HEK293 (cell line): ENCODE measurements around the gene CIZ1.

Experiments
- CTCF ChIA-PET: fragments of 350-600 bp; formaldehyde crosslinking; extraction: SDS; loops from one replicate; lab custom pipeline; 2021; ENCODE audit warnings: antibody characterized with exemption; lab: Yijun Ruan, JAX
- POLR2A ChIA-PET: fragments of 300-600 bp; formaldehyde crosslinking; extraction: SDS; loops from one replicate; lab custom pipeline; 2020; ENCODE audit warnings: antibody characterized with exemption, inconsistent platforms; lab: Yijun Ruan, JAX
- H3K27ac ChIP-seq: fragments of 200-500 bp; sonication (Bioruptor generic); 2 replicates; pipeline ENCODE4 v1.5.1; 2014; ENCODE audit warnings: low read depth, low read length, control low read depth, inconsistent platforms; ENCODE audit errors: extremely low read depth
- H3K36me3 ChIP-seq, 2 experiments: fragments of 200-500 bp in 1 of 2; sonication (Bioruptor generic) in 1 of 2; 1 replicate in 1 of 2; 2 replicates in 1 of 2; pipeline ENCODE4 v1.5.1; 2014 to 2017; ENCODE audit warnings: inconsistent platforms in 2 of 2, low read length in 2 of 2; ENCODE audit not compliant: control insufficient read depth in 2 of 2, insufficient read depth in 1 of 2
- H3K4me1 ChIP-seq: fragments of 200-500 bp; sonication (Bioruptor generic); 2 replicates; pipeline ENCODE4 v1.5.1; 2014; ENCODE audit warnings: mild to moderate bottlenecking, low read length, inconsistent platforms; ENCODE audit not compliant: control insufficient read depth, insufficient read depth
- H3K4me3 ChIP-seq: 2 replicates; pipeline ENCODE4 v1.5.1; 2011; ENCODE audit warnings: low read depth, mild to moderate bottlenecking, control low read depth, low read length, moderate library complexity
- H3K9me3 ChIP-seq: fragments of 200-500 bp; sonication (Bioruptor generic); 2 replicates; pipeline ENCODE4 v1.5.1; 2014; ENCODE audit warnings: low read depth, low read length, inconsistent platforms; ENCODE audit not compliant: control insufficient read depth, insufficient read depth
- ATF2 ChIP-seq: fragments of 450-650 bp; formaldehyde crosslinking; IDR thresholded peaks from 2 replicates; pipeline ENCODE4 v1.5.1; 2016; ENCODE audit warnings: missing biosample characterization, missing genetic modification characterization, low read depth
- KLF1 ChIP-seq: fragments of 450-650 bp; formaldehyde crosslinking; IDR thresholded peaks from 2 replicates; pipeline ENCODE4 v1.5.1; 2016; ENCODE audit warnings: missing biosample characterization, missing genetic modification characterization
- KLF17 ChIP-seq: fragments of 450-650 bp; formaldehyde crosslinking; IDR thresholded peaks from 2 replicates; pipeline ENCODE4 v1.5.1; 2016; ENCODE audit warnings: missing biosample characterization, missing genetic modification characterization
- SCRT1 ChIP-seq: fragments of 450-650 bp; formaldehyde crosslinking; IDR thresholded peaks from 2 replicates; pipeline ENCODE4 v1.5.1; 2016; ENCODE audit warnings: missing biosample characterization, missing genetic modification characterization, borderline replicate concordance
- SP7 ChIP-seq: fragments of 450-650 bp; formaldehyde crosslinking; IDR thresholded peaks from 2 replicates; pipeline ENCODE4 v1.5.1; 2016; ENCODE audit warnings: missing biosample characterization, missing genetic modification characterization
- ZBTB17 ChIP-seq: fragments of 450-650 bp; formaldehyde crosslinking; IDR thresholded peaks from 2 replicates; pipeline ENCODE4 v1.5.1; 2016; ENCODE audit warnings: missing biosample characterization, missing genetic modification characterization
- ZBTB7A ChIP-seq: fragments of 450-650 bp; formaldehyde crosslinking; IDR thresholded peaks from 2 replicates; pipeline ENCODE4 v1.5.1; 2016; ENCODE audit warnings: low read depth, missing biosample characterization, missing genetic modification characterization
- ZBTB8A ChIP-seq: fragments of 450-650 bp; formaldehyde crosslinking; IDR thresholded peaks from 2 replicates; pipeline ENCODE4 v1.5.1; 2016; ENCODE audit warnings: missing biosample characterization, missing genetic modification characterization
- ZNF175 ChIP-seq: fragments of 450-650 bp; formaldehyde crosslinking; IDR thresholded peaks from 2 replicates; pipeline ENCODE4 v1.5.1; 2016; ENCODE audit warnings: missing biosample characterization, missing genetic modification characterization
- ZNF449 ChIP-seq: fragments of 450-650 bp; formaldehyde crosslinking; IDR thresholded peaks from 2 replicates; pipeline ENCODE4 v1.5.1; 2017; ENCODE audit warnings: missing biosample characterization, mild to moderate bottlenecking, missing genetic modification characterization, moderate library complexity
- ZNF544 ChIP-seq: fragments of 450-650 bp; formaldehyde crosslinking; IDR thresholded peaks from 2 replicates; pipeline ENCODE4 v1.5.0; 2017; ENCODE audit warnings: missing biosample characterization, missing genetic modification characterization
- ZNF585B ChIP-seq: fragments of 450-650 bp; formaldehyde crosslinking; IDR thresholded peaks from 2 replicates; pipeline ENCODE4 v1.5.1; 2016; ENCODE audit warnings: missing biosample characterization, missing genetic modification characterization
- ZNF624 ChIP-seq: fragments of 450-650 bp; formaldehyde crosslinking; IDR thresholded peaks from 2 replicates; pipeline ENCODE4 v1.5.1; 2017; ENCODE audit warnings: missing biosample characterization, missing genetic modification characterization
- ZNF660 ChIP-seq: fragments of 450-650 bp; IDR thresholded peaks from 2 replicates; pipeline ENCODE4 v1.5.1; 2018; ENCODE audit warnings: missing biosample characterization, mild to moderate bottlenecking, missing genetic modification characterization
- ZNF707 ChIP-seq: fragments of 450-650 bp; formaldehyde crosslinking; IDR thresholded peaks from 2 replicates; pipeline ENCODE4 v1.5.1; 2016; ENCODE audit warnings: missing biosample characterization, missing genetic modification characterization
- ZNF837 ChIP-seq: fragments of 450-650 bp; formaldehyde crosslinking; IDR thresholded peaks from 2 replicates; pipeline ENCODE4 v1.5.1; 2016; ENCODE audit warnings: missing biosample characterization, missing genetic modification characterization
- ZSCAN5A ChIP-seq: fragments of 450-650 bp; formaldehyde crosslinking; IDR thresholded peaks from 2 replicates; pipeline ENCODE4 v1.5.1; 2016; ENCODE audit warnings: missing biosample characterization, missing genetic modification characterization
- TF ChIP-seq, protein P1 (sequence below): fragments of 450-650 bp; formaldehyde crosslinking; IDR thresholded peaks from 2 replicates; pipeline ENCODE4 v1.5.1; 2016; ENCODE audit warnings: missing biosample characterization, missing genetic modification characterization

Gene CIZ1

DNA sequence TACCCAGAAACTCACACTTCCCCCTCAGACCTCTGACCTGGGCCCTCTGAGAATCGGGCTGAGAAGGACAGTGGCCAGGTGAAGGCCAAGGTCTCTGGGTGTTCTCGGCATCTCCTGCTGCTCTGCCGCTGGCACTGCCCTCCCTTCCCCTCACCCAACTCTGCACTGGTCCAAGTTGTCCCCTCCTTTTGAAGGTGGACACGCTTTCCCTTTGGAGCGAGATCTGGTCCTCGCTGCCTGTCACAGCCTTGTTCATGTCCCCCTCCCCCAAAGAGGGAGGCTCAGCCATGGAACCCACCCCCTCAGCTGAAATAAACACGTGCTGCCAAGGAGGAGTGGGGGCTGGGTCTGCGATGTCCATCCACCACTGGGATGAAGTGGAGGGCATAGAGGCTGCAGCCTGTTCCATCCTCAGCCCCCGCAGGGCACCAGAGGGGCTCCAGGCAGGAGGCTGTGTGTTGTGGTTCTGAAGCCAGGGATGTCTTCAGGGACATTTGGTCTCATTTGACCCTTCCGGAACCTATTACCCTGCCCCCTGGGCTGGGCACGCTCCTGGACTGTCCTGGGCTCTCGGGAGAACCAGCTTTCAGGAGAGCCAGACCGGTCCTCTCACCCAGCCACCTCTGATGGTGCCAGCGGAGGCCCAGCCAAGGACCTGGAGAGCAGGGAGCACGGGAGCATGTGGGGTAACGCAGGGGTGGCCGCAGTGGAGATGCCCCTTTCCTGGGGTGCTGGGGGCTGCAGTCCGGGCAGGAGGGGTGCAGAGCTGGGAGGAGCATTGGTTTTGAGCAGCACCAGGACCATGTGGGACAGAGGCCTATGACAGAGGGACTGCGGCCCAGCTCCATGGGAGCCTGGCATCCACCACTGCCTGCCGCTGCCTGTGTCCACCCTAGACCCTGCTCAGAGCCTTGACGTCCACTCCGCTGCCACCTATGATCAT, 46.9 kb downstream of the CIZ1 start:
- TF ChIP-seq ZSCAN5A (tag by site-specific recombination) (no peak), ZNF449 (no peak), SP7 (no peak), KLF1 (tag by site-specific recombination) (no peak), ZBTB8A (no peak), ZNF837 (tag by site-specific recombination) (no peak), ZNF544 (tag by site-specific recombination) (no peak), ZNF585B (tag by site-specific recombination) (no peak), KLF17 (no peak), ZNF707 (no peak), ATF2 (no peak), ZNF660 (tag by site-specific recombination) (no peak)
- ChIA-PET POLR2A (interaction anchor here (1.3 kb wide), 1 partner anchor 16 kb away, joined by 4 read pairs; the partner anchor contains the start of gene BBLN), CTCF (interaction anchor here (0.7 to 2.3 kb wide), 3 partner anchors 16 to 59 kb away, joined by 3 to 14 read pairs (median 3); no protein-coding TSS in a partner anchor)
- no peaks in the 10 kb centered on the region for H3K4me1 ChIP-seq
- H3K27ac ChIP-seq = no peak overlapping the region
- no peaks in the 10 kb centered on the region for H3K36me3 ChIP-seq
- no peak overlapping the region for H3K4me3 ChIP-seq
- H3K9me3 ChIP-seq = no peaks in the 10 kb centered on the region

- H3K4me1 ChIP-seq = no peaks in the 10 kb centered on the region
- no peaks in the 10 kb centered on the region for H3K9me3 ChIP-seq
- no peak for TF ChIP-seq ZNF624 (tag by site-specific recombination)
- no peak for TF ChIP-seq SCRT1
- TF ChIP-seq, protein P1, sequence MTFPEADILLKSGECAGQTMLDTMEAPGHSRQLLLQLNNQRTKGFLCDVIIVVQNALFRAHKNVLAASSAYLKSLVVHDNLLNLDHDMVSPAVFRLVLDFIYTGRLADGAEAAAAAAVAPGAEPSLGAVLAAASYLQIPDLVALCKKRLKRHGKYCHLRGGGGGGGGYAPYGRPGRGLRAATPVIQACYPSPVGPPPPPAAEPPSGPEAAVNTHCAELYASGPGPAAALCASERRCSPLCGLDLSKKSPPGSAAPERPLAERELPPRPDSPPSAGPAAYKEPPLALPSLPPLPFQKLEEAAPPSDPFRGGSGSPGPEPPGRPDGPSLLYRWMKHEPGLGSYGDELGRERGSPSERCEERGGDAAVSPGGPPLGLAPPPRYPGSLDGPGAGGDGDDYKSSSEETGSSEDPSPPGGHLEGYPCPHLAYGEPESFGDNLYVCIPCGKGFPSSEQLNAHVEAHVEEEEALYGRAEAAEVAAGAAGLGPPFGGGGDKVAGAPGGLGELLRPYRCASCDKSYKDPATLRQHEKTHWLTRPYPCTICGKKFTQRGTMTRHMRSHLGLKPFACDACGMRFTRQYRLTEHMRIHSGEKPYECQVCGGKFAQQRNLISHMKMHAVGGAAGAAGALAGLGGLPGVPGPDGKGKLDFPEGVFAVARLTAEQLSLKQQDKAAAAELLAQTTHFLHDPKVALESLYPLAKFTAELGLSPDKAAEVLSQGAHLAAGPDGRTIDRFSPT (tag by site-specific recombination) = no peak
- TF ChIP-seq ZNF175 (tag by site-specific recombination) = no peak
- TF ChIP-seq ZBTB8A = no peak
- TF ChIP-seq ZBTB7A (tag by site-specific recombination) = no peak
- TF ChIP-seq ZBTB17 (tag by site-specific recombination) = no peak
- ChIA-PET CTCF (interaction anchor here (0.6 to 2.3 kb wide), 4 partner anchors 15 to 1437 kb away, joined by 3 to 14 read pairs (median 4); no protein-coding TSS in a partner anchor), POLR2A (interaction anchor here (0.9 to 1.3 kb wide), 2 partner anchors 15 to 16 kb away, joined by 4 read pairs; partner anchors contain the start of gene BBLN)
- H3K4me3 ChIP-seq = no peak overlapping the region
- no peak overlapping the region for H3K27ac ChIP-seq
- no peaks in the 10 kb centered on the region for H3K36me3 ChIP-seq
Observed at GRCh38 chr9:128143525-128144238, 47.7 kb downstream of the CIZ1 start.
